NCI-H526 treated with DMSO at 0.1 percent for 48 hours (cell line): ENCODE measurements around the gene AGMO.

Experiments used
- DNase-seq: peaks from one replicate; lab custom pipeline; 2025; lab: John Stamatoyannopoulos, UW

The AGMO gene

DNA sequence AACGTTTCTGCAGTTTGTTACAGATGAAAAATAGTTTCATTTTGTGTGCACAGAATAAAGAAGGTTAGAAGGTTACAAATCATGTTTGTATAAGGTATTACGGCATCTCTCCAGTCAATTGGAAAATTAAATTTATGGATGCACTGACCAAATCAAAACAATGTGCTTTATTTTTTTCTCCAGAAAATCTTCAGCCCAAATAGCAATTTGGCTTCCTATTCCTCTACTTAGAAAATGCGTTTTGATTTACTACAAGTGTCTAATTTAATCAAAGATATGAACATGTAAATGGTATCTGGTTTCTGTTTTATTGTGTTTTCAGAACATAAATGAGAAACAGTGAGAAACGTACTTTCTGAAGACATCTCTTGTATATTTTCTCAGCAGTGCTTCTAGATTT lies 63.4 kb downstream of the AGMO start:
- DNase-seq: no peak

DNA sequence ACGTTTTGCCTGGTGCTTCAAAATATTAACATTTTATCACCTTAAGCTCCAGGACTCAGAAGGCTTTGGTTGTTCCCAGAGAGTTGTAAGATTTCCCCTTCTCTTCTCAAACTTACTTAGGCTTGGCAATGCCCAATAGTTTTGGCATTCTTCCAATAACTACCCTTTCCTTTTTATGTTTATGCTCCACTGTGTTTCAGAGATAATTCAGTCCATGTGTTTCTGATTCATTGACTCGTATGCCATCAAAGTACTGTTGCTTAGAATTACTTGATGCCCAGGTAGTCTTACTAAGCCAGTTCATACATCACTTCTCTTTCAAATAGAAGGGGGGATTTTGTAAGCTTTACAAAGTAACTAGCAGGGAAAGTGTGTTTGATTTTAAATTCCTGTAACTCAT lies 66.6 kb downstream of the AGMO start:
- no peak for DNase-seq

DNA sequence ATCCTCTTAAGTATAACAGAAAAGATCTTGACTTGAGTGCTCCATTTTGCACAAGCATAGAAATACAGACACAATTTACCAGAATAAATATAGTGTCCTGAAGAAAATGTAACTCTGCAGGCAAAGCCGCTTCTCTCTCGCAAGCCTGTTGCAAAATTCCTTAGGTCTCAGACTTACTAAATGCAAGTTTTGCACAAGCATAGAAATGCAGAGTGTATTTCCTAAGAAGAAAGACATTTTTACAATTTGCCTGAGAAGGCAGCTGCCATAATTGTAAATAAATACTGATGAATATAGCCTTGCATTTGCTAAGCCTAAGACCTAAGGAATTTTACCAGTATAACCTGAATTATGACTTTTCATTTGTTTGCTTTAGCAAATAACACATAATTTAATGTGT lies 67.1 kb downstream of the AGMO start:
- no peak for DNase-seq

- DNase-seq: no peak
These were observed 70.5 kb downstream of the AGMO start for GRCh38 chr7:15491361-15491760.

DNA sequence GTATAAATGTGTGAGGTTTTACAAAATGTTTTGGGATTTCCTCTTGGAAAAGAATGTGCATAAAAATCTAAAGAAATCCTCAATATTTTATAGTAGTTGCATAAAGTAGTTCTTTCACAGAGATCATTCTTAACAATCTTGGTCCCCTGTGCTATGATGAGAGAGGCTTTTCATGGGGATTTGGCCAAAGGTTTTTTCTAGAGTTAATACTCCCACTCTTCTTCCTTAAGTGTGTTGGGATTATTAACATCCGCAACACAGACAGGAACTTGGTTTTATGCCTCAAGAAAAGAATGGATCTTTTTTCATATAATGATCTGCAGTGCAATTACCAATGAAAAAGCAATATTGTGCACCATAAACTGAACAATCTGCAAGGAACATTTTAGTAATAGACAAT lies 71.5 kb downstream of the AGMO start:
- DNase-seq: no peak

- no peak for DNase-seq
These were observed 72.0 kb downstream of the AGMO start for GRCh38 chr7:15489861-15490260.

- DNase-seq: no peak
These were observed 72.4 kb downstream of the AGMO start for GRCh38 chr7:15489383-15489782.

GRCh38 chr7:15488401-15488800 lies 73.4 kb downstream of the AGMO start:
- DNase-seq: no peak

DNA sequence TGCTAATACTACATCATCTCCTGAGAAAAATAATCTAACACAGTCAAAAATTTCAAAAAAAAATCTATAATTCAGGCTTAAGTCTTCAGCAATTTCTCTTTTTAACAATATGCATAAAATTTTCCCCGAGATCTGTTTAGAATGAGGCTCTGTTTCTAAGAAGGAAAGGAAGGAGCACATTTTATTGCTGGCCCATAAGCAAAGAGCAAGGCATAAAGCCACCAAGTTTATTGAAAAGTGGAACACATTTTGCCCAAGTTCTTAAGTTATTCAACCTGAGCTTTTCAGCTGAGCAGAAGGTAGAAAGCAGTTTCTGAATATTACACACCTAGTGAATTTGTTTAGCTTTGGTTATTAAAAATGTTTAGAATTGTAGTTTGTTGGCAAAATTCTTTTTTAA lies 73.9 kb downstream of the AGMO start:
- no peak for DNase-seq

GRCh38 chr7:15485998-15486397 lies 75.8 kb downstream of the AGMO start:
- no peak for DNase-seq

DNA sequence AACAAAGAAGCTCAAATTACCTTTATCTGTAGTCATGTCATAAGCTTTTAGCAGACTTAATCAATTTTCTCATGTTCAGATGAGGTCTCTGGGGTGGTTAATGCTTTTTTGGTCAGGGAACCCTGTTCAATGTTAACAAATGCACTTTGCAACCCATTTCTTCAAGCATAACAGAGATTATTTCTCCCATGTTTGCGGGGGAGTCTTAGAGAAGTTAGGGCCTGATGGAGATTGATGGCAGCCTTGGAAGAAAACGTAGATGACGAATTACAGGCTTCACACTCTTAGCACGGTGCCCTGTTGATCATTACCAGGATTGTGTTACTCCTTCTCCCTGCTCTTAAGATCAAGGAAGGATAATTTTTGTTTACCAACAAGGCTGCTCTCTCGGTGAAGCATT lies 76.4 kb downstream of the AGMO start:
- DNase-seq: no peak

- no peak for DNase-seq
These were observed 80.7 kb downstream of the AGMO start for GRCh38 chr7:15481132-15481531.

- DNase-seq: no peak
These were observed 83.4 kb downstream of the AGMO start for GRCh38 chr7:15478401-15478800.

DNA sequence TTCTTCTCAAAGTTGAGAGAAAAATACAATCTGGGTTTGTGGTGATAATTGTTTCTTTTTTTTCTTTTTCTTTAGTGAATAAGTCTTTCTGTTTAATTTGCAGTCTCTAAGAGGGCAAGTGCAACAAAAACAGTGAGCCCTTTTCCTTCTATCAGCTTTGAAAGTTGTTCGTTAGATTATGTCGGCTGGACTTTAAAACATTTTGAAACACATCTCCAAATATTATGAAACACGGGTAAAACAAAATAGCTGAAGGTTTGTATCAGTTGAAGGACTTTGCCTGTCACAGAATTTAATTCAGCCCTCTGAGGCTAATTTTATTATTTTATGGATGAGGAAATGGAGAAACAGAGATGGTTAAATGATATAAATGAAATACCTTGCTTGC lies 85.3 kb downstream of the AGMO start:
- no peak for DNase-seq

DNA sequence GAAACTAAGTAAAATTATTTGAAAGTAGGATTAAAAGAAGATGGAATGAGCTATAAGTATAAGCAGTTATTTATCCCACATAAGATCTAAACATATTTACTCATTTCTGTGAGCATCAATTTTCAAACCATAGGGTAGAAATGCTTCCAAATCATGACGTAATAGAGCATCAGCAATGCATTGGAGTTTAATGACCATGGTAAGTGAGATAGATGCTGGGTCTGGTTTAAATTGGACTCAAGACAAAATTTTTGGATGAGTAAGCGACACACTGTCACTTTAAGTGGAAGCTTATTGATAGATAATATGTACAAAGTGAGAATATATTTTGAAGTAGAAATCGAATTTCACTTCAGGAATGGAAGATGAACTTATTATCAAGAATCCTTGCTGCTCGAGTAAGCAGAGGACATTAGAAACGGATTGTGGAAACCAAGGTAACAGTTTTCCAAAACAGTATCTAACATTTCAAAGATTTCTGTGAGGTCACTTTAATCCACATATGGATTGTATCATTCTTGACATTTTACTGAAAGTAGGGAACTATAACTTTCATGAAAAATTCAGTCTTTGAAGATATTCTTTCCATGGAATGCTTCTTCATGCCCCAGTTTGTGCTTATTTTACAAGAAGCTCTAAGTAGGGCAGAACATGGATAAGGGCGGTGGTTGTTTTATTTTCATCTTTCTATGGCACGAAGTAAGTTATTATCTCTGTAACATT lies 85.8 kb downstream of the AGMO start:
- DNase-seq: no peak

- DNase-seq: no peak
These were observed 90.2 kb downstream of the AGMO start for GRCh38 chr7:15471669-15471950.

DNA sequence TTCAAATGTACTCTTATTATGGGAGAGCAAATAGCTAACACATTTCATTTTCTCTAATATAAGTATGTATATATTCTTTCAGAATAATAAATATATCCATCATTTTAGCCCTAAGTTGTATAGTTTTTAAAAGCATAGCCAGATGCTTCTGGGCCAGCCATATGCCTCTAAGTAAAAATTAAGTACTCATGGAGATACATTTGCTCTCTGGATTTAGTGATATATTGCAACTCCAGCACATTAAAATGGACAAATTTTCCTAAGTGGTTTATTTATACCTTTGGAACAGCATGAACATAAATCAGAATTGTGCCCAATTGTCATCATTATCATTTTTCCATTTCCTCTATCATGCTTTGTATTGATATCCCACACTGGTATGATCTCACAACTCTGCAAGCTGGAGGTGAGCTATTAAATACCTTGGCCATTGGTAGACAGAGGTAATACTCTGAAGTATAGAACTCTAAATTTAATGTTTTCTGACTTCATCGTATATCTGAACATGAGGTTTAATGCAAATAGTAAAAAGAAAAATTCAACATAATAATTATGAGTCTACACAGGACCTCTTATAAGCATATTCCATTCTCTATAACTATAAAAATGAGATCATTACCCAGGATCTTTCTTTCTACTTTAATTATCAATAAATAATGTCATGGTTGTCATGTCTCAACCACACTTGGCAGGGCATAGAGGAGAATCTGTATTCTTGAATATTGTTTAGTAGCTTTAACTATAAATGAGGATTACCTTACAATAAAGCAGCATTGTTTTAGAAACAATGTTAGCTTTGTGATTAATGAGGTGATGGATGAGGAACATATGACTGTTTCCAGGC lies 90.8 kb downstream of the AGMO start:
- DNase-seq: no peak

- no peak for DNase-seq
These were observed 97.1 kb downstream of the AGMO start for GRCh38 chr7:15464667-15465121.

DNA sequence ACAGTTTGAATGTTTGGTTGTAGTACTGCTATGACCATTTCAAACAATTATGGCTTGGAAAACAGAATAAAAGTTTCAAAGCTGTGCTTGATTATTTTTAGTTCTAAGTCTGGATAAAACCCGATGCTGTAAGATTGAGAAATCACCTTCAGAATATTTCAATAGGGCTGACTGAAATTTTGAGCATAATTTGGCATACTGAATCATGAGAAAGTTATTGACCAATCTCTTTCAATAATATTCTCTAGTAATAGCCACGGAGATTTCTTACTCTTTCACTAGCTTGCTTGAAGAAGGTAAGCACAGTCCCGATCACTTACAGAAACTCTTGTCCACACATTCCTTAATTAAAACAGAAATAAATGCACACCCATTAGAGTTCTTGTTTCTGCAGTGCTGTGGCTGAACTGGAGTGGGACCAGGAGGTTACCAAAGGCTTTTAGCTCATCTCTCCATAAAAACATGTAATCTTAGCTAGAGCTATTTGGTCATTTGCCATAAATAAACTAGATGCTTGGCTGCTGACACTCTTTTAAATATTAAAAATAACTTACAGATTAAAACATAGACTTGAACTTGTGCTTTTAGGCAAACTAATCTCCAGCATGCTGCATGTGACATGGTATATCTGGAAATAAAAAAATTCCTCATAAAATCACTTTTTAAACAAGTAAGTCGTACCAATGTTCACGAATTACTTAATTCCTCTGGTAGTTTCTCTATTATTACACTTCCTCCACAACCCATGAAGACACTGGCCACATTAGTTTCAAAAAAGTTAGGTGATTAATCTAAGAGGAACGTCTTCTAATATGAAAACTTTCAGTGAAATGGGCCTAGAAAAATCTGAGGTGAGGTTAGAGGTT lies 97.8 kb downstream of the AGMO start:
- DNase-seq: no peak

DNA sequence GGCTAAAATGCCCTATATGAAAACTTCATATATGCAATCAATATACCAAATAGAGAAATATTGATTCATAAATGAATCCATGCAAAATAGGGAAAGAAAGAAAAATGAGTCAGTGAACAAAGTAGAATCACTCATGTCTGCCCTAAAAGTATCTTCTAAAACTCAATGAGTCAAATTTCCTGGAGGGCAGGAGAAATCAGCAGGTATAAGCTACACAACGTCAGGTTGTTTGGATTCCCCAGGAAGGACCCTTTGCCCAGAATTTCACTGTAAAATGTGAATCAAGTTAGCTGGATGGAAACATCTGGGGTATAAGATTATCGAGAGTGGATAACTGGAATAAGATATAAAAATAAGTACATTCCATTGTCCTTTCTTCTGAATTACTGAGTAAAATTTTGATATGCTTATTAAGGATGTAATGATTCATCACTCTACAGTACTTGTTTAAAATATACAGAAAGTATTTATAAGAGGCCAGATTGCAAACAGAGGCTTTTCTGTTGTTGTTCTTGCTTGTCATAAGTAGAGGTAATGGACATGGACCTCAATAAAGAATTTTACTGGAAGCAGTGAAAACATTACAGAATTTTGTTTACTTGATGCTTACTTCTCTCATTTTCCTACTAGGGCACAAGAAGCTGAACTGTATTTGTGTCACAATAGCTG lies 99.0 kb downstream of the AGMO start:
- no peak for DNase-seq

- DNase-seq: no peak
These were observed 100.2 kb downstream of the AGMO start for GRCh38 chr7:15461576-15461975.

DNA sequence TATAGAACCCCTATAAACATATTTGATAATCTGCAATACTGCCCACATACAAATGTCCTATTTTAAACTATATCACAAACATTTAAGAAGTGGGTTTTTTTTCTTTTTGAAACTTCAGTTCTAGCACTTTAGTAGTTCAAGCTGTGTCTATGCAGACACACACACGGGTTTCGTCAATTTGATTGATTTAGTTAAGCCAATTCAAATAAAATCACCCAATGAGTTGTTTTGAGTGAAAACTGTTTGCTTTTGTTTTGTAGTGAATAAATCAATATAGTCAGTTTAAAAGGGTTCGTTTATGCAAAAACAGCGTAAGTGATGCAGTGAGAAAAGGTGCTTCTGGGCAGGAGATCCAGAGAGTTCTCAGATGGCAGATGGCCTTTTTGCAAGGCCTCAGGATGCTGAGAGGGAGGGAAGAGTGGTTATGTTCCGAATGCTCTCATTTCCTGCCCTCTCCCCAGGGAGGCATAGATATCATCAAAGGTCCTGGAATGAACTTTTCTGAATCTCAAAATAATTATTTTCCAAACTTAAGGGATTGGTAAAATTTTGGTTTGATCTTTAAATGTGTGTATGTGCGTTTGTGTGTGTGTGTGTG lies 102.7 kb downstream of the AGMO start:
- no peak for DNase-seq
